Renal cortex interstitium (tissue), 11 donors: Measurements from ENCODE around the gene BCAS3. TPM values are rescaled to one million over a fixed set of nuclear protein-coding genes. Genes with fewer than 3 reads are reported as not detected.
"Not testable (repeated sequence)": the region's sequence is repeated elsewhere in the genome, so short reads cannot be mapped to it uniquely, and the experiment has no call there.

Source experiments
- DNase-seq, 11 donors: peaks; one replicate each; pipeline ENCODE4 v3.0.0-alpha.2; 2013; ENCODE audit warnings: low read depth in 9 of 11, low spot score in 4 of 11; ENCODE audit errors: extremely low read depth in 1 of 11
- polyA plus RNA-seq, 3 donors: library from polyadenylated mRNA; unstranded; fragments of 120-200 nt; gene quantifications; one replicate each; pipeline ENCODE4 v1.2.1, GENCODE V29; 2013; ENCODE audit not compliant: insufficient read length in 3 of 3

The BCAS3 gene
- polyA plus RNA-seq, 3 donors: 27.0 to 30.9 (median 28.9) TPM

DNA sequence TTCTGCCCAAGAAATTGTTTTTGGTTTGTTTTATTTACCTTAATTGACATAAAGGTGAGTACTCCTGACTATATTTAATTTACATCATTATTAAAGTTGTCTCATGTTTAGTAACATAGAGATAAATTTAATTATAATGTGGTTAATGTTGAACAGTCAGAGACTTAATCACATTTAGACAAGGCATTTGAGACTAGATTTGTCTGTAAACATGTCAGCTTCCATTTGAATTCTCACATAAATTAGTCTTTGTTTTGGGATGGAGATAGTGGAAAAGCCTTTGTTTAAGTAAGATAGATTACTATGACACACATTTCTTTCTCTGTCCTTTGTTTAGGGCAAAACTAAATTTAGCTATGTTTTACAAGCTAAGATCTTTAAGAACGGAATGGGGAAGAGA, 18.5 kb upstream of the BCAS3 start:
- DNase-seq: no peak

DNA sequence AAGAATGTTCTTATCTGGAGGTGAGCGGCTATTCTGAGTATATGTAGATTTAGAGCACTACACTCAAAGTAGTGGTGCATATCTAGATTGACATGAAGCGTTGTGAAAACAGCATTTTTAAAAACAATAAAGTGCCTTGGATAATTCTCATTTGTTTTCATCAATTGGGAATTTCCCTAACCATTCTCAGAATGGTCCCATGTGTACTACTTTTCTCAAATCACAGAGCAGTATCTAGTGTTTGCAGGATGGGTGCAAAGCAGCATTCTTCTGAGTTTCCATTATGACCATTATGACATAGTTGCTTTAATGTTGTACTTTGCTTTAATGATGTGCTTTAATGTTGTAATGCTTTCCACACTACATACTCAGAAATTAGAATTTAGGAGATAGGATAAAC, 16.2 kb upstream of the BCAS3 start:
- DNase-seq: no peak

DNA sequence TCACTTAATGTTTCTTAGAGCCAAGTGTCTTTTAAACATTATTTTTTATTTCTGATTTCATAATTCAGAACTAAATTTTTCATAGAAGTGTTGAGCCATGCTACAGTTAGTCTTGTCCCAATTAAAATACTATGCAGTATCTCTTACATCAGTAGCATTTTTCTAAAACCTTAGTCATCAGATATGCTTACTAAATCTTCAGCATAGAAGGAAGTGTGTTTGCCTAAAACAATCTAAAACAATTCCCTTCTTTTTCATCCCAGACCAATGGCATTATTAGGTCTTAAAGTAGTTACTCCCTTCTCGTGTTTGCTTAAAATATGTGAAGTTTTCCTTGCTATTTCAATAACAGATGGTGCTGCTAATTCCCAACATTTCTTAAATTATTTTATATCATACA, 13.6 kb upstream of the BCAS3 start:
- DNase-seq: no peak

DNA sequence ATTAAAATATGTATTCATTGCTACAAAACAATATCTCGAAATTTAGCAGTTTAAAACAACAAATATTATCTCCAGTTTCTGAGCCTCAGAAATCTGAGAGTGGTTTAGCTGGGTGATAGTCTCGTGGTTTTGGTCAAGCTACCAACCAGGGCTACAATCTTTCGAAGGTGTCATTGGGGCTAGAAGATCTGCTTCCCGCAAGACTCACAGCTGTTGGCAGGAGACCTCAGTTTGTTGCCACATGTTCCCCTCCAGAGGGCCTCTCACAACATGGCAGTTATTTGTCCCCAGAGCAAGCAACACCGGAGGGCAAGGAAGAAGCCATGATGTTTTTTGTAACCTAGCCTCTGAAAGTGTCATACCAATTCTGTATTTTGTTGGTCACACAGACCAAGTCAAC, 12.0 kb upstream of the BCAS3 start:
- DNase-seq: no peak

DNA sequence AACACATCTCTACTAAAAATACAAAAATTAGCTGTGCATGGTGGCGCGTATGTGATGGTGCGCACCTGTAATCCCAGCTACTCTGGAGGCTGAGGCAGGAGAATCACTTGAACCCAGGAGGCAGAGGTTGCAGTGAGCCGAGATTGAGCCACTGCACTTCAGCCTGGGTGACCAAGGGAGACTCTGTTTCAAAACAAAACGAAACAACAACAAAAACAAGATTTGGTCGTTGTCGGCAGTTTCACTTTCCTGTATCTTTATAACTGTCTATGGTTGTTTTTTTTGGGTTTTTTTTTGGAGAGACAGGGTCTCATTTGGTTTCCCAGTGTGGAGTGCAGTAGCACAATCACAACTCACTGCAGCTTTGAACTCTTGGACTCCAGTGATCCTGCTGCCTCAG, 8.9 kb upstream of the BCAS3 start:
- not testable (repeated sequence) for DNase-seq

DNA sequence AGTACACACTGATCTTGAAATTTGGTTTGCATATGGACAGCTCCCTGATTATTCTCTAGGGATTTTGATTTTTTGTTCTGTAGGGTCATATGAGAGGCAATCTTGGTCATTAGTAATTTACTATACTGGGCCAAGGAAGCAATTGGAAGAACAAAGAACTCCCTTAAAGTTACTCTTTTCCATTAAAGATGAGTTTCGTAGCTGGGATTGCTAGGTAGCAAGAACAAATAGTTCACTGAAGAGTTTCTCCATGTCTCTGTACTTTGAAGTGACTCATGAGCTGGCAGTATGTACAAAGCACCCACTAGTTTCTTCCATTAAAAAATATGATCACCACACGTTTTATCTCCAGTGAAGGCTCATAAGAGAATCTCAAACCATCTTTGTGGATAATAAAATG, 6.2 kb upstream of the BCAS3 start:
- DNase-seq: no peak

DNA sequence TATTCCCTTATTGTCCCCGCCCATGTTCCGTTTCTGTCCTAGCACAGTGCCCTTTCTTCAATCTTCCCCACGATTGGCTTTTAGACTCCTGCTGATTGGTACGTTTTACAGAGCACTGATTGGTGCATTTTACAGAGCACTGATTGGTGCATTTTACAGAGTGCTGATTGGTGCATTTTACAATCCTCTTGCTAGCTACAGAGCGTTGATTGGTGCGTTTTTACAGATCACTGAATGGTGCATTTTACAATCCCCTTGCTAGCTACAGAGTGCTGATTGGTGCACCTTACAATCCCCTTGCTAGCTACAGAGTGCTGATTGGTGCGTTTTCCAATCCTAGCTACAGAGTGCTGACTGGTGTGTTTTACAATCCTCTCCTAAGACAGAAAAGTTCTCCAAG, 3.0 kb upstream of the BCAS3 start:
- DNase-seq: not testable (repeated sequence)

DNA sequence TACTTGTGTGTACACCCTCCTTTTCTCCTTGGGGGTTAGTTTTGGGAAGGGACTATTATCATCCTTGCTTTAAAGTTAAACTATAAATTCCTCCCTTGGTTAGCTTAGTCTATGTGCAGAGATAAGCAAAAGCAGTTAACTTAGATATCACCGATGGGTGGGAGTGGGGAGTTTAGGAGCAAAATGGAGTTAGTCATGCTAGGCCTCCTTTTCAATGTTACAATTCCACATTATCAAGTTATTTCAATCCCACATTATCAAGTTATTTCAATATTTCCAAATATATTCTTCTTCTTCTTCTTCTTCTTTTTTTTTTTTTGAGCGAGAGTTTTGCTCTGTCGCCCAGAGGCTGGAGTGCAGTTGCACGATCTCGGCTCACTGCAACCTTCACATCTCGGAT, 1.7 kb upstream of the BCAS3 start:
- DNase-seq: no peak

DNA sequence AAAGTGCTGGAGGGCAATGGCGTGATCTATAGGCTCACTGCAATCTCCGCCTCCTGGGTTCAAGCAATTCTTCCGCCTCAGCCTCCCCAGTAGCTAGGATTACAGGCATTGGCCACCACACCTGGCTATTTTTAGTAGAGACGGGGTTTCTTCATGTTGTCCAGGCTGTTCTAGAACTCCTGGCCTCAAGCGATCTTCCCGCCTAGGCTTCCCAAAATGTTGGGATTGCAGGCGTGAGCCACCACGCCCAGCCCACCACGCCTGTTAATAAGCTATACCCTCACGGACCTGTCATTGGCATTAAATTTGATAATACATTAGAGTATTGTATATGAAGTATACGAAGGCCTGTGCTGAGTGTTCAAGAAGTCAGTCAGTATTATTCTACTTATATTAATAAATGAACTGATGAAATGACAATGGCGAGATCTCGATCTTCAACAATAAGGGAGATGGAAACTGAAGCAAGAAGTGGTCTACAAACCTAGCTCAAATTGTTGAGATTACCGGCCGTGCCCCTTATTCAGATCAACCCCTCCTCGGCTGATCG, 818 bp upstream of the BCAS3 start:
- peak in 1 of 11 donors; percentile 4 for DNase-seq

DNA sequence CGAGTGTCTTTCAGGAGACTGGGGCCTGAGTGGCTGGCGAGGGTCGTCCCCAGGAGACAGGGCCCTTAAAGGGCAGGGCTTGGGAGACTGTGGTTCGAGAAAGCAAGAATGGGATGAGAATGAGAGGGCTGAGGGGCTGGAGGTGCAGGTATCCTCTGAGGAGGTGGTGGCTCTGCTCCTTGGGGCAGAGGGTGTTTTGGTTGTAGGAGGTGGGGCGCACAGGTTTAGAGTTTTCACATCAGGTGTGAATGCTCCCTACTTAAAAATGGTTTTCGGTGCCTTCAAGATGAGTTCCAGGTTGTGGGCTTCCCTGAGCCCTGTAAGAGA, 430 bp downstream of the BCAS3 start:
- DNase-seq: peak in 1 of 11 donors; percentile 1

DNA sequence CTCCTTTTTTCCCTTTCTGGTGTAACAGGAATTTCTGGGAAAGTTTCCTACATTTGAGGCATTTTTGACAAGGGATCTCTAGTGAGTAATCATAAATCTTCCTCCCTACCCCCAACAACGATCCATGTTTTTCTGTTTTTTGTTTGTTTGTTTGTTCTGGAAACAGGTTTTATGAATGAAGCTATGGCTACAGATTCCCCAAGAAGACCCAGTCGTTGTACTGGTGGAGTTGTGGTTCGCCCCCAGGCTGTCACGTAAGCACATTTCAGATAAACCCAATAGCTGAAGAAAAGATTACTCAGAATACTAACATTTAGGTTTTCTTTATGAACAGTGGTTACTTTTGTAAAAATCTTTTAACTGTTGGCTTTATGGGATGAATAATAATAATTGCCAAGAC, 1.6 kb downstream of the BCAS3 start:
- no peak for DNase-seq

DNA sequence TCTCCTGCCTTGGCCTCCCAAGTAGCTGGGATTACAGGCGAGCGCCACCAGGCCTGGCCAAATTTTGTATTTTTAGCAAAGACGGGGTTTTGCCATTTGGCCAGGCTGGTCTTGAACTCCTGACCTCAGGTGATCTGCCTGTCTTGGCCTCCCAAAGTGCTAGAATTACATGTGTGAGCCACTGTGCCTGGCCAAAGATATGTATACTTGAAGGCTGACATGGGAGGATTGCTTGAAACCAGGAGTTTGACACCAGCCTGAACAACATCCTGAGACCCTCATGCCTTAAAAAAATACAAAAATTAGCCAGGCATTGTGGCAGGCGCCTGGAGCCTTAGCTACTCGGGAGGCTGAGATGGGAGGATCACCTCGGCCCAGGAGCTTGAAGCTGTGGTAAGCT, 3.1 kb downstream of the BCAS3 start:
- no peak for DNase-seq

DNA sequence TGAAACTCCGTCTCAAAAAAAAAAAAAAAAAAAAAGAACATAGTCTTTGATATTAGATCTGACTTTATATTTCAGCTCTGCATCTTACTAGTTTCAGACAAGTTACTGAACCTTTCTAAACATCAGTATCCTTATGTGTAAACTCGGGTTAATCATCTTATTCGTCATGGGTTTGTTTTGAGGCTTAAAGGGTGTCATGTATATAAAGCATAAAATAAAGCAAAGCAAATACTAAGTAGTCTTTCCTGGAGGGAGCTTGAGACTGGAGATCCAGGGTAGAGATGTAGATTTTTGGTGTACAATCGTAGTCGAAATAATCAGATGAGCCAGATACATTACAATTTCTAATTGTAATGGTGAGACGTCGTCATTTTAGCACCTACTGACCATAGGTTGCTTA, 7.8 kb downstream of the BCAS3 start:
- DNase-seq: no peak

DNA sequence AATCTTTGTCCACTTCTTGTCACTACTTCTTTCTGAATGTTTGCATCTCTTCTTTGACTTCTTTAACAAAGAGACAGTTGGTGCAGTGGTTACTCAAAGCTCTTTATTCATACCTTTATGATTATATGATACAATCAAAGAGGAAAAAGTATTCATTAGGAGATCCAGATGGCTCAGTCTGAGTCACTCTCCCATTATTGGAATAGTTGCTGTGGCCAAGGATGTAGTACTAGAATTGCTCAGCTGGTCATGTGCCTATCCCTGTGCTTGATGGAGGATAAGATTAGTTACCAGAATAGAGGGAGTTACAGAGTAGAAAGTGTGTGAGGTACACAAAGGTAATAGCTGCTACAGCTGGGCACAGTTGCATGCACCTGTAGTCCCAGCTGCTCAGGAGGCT, 18.3 kb downstream of the BCAS3 start:
- DNase-seq: no peak

DNA sequence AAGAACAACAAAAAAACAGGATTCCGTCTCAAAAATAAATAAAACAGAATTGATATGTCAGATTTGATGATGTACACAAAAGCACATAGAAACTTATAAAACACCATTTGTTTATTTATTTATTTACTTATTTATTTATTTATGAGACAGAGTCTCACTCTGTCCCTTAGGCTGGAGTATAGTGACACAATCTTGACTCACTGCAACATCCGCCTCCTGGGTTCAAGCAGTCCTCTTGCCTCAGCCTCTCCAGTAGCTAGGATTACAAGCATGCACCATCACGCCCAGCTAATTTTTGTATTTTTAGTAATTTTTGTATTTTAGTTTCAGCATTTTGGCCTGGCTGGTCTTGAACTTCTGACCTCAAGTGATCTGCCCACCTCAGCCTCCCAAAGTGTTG, 21.4 kb downstream of the BCAS3 start:
- no peak for DNase-seq

DNA sequence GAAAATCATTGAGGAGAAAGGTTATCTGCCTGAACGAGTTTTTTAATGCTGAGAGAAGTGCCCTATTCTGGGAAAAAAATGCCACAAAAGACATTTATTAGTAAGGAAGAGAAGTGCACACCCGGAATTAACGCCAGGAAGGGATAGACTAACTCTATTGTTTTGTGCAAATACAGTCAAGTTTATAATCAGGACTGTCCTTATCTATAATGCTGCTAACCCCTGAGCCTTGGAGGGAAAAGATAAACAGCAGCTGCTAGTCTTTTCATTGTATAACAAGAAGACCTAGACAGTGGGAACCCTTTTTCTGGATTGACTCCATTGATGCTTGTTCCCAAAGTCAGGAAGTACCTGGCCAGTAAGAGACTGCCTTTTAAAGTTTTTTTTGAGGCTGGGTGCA, 26.5 kb downstream of the BCAS3 start:
- no peak for DNase-seq

DNA sequence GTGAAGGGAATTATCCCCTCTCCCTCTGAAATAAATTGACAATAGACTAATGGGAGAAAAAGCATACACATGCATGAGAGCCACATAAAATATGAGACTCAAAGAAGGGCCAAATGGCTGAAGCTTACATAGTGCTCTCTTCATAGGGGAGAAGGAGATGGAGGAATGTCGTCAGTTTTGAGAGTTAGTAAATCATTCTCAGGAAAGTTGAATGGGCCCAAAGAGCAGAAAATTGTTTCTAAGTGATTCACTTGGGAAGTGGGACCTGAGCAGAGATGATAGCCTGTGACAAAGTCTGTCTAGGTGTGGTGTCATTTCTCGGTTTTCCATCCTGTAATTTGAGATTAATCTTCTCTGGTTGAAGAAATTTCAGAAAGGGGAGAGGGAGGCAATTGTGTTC, 35.0 kb downstream of the BCAS3 start:
- DNase-seq: no peak

DNA sequence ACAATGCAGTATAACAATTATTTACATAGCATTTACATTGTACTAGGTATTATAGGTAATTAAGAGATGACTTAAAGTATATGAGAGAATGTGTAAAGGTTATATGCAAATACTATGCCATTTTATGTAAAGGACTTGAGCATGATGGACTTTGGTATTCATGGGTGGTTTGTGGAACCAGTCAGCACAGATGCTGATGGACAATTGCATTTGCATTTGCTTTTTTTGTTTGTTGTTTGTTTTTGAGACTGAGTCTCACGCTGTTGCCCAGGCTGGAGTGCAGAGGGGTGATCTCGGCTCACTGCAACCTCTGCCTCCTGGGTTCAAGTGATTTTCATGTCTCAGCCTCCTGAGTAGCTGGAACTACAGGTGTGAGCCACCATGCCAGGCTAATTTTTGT, 36.0 kb downstream of the BCAS3 start:
- no peak for DNase-seq

DNA sequence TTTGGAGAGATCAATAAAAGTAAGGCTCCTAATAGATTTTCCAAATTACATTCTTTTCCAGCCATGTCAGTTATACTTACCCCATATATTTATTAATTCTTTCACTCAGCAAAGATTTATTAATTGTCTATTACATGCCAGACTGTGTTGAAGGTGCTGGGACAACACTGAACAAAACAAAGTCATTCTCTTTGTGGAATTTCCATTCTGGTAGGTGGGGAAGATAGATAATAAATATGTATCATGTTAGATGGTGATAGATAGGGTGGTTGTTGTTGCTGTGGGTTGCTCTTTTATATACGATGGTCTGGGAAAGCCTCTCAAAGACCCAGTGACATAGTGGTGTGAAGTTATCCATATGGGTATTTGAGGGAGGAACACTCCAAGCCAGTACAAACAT, 39.1 kb downstream of the BCAS3 start:
- no peak for DNase-seq

DNA sequence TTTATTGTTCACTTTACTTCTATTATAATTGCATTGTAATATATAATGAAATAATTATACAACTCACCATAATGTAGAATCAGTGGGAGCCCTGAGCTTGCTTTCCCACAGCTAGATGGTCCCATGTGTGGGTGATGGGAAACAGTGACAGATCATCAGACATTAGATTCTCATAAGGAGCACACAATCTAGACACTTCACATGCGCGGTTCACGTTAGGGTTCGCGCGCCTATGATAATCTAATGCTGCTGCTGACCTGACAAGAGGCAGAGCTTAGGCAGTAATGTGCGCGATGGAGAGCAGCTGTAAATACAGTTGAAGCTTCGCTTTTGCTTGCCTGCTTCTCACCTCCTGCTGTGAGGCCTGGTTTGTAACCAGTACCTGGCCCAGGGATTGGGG, 40.2 kb downstream of the BCAS3 start:
- DNase-seq: no peak

DNA sequence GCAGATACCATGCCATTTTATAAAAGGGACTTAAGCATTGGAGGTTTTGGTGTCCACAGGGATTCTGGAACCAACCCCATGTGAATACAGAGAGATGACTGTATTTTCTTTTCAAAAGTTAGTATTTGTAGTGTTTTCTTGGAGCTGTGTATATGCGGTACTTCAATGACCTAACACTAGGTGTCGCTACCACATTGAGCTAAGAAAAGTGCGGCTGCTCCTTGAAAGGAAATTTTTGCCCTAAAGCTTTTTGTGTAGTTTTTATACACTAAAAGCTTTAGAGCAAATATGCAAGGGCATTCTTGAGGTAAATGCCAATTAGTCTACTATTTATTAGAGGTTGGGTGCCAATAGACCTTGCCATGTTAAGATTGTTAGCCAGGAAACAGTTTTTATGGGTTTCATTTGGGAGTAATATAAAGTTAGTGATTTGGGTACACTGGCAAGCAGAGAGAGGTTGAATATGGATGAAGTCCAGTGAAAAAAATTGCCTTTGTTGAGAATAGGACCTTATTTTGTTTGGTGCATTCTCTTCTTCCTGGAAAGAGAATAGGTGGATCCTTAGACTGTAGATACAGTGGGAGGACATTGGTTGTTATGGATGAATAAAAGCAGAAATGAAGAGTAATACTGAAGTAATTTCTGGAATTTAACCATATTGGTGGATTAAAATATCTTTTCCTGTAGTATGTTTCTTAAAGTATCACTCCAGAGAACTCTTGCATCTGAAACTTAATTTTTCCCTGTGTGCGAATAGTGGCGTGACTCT, 43.3 kb downstream of the BCAS3 start:
- DNase-seq: peak; percentile 41 to 79 (median 65)
